K562 (cell line): Measurements from ENCODE around the gene PI16. TPM values are rescaled to one million over a fixed set of nuclear protein-coding genes. Genes with fewer than 3 reads are reported as not detected.
"Not testable (repeated sequence)": the region's sequence is repeated elsewhere in the genome, so short reads cannot be mapped to it uniquely, and the experiment has no call there.

Experiments
- ATAC-seq: fragments of 200-7000 bp; cut with Tn5 transposase; 3 replicates; pipeline ENCODE4 v1.9.1; 2020; ENCODE audit warnings: moderate library complexity
- BruUV-seq: library from RNA; stranded (reverse); fragments of 400-500 nt; replicated peaks from 2 replicates; lab custom pipeline; 2021; lab: Mats Ljungman, UMichigan
- CTCF ChIA-PET: fragments of 300-600 bp; formaldehyde crosslinking; extraction: SDS; loops from one replicate; lab custom pipeline; 2021; ENCODE audit warnings: low intra/inter-chr PET ratio; lab: Yijun Ruan, JAX
- POLR2A ChIA-PET: fragments of 300-600, 350-650 bp; sonication (Branson Sonifier 250); formaldehyde crosslinking; extraction: SDS; loops from one replicate; lab custom pipeline; 2021; ENCODE audit warnings: antibody characterized with exemption, inconsistent platforms; lab: Yijun Ruan, JAX
- DNase-seq, 4 experiments: peaks; one replicate each; pipeline versions ENCODE4 v3.0.0 to v3.0.0-alpha.2; 2011 to 2018; ENCODE audit warnings: low spot score in 3 of 4, mixed read lengths in 3 of 4; ENCODE audit errors: extremely low read depth in 1 of 4
- FAIRE-seq: peaks from 2 replicates; lab custom pipeline; 2011; peaks lifted over from hg19 to GRCh38; lab: Jason Lieb, UNC
- H2AFZ ChIP-seq: 2 replicates; pipeline ENCODE4 v1.6.0; 2011; ENCODE audit warnings: low read depth, low read length, control low read depth, inconsistent platforms
- H3K27ac ChIP-seq: fragments of 200-600 bp; 3 replicates; pipeline ENCODE4 v1.8.0; 2011; ENCODE audit warnings: low read depth, mild to moderate bottlenecking, control low read depth, inconsistent platforms, low read length, moderate library complexity, mixed read lengths; ENCODE audit errors: extremely low read depth
- H3K27me3 ChIP-seq, 2 experiments: fragments of 300-600 bp in 1 of 2; 2 replicates in 1 of 2; 3 replicates in 1 of 2; pipeline versions ENCODE4 v1.6.0 to v1.8.0; 2011; ENCODE audit warnings: inconsistent platforms in 2 of 2, low read length in 2 of 2, mild to moderate bottlenecking in 1 of 2, mixed read lengths in 1 of 2, moderate library complexity in 1 of 2; ENCODE audit not compliant: control insufficient read depth in 2 of 2, insufficient read depth in 2 of 2
- H3K36me3 ChIP-seq: fragments of 300-600 bp; 3 replicates; pipeline ENCODE4 v1.8.0; 2011; ENCODE audit warnings: mild to moderate bottlenecking, low read length, inconsistent platforms; ENCODE audit not compliant: control insufficient read depth, insufficient read depth
- H3K4me1 ChIP-seq, 2 experiments: fragments of 200-600 bp in 1 of 2; replicated peaks in 1 of 2; 2 replicates in 1 of 2; 3 replicates in 1 of 2; pipeline versions ENCODE4 v1.5.1 to v1.8.0; 2011; ENCODE audit warnings: inconsistent platforms in 2 of 2, low read length in 2 of 2, mild to moderate bottlenecking in 1 of 2, mixed read lengths in 1 of 2, moderate library complexity in 1 of 2; ENCODE audit not compliant: control insufficient read depth in 2 of 2, insufficient read depth in 2 of 2
- H3K4me2 ChIP-seq: 2 replicates; pipeline ENCODE4 v1.6.1; 2011; ENCODE audit warnings: low read length, control low read depth, inconsistent platforms, mixed read lengths; ENCODE audit not compliant: insufficient read depth
- H3K4me3 ChIP-seq: fragments of 200-600 bp; sonication (generic), shearing (Covaris generic); 2 replicates; pipeline ENCODE4 v1.5.1; 2016; ENCODE audit warnings: control low read depth, inconsistent platforms
- H3K79me2 ChIP-seq: fragments of 200-600 bp; 3 replicates; pipeline ENCODE4 v1.8.0; 2011; ENCODE audit warnings: low read length, inconsistent platforms; ENCODE audit not compliant: control insufficient read depth, insufficient read depth
- H3K9ac ChIP-seq, 2 experiments: 2 replicates each; pipeline versions ENCODE4 v1.6.0 to v1.6.1; 2011; ENCODE audit warnings: low read depth in 2 of 2, low read length in 2 of 2, control low read depth in 1 of 2, inconsistent platforms in 1 of 2, mild to moderate bottlenecking in 1 of 2, mixed read lengths in 1 of 2; ENCODE audit not compliant: insufficient read depth in 1 of 2
- H3K9me1 ChIP-seq: one replicate; pipeline ENCODE4 v1.6.0; 2011; ENCODE audit warnings: inconsistent platforms, mild to moderate bottlenecking, low read length, moderate library complexity; ENCODE audit not compliant: control insufficient read depth, insufficient read depth
- H3K9me3 ChIP-seq: replicated peaks from 2 replicates; pipeline ENCODE4 v1.5.1; 2011; ENCODE audit warnings: low read depth, low read length, inconsistent platforms; ENCODE audit not compliant: control insufficient read depth, insufficient read depth
- H4K20me1 ChIP-seq: replicated peaks from 2 replicates; pipeline ENCODE4 v1.6.1; 2011; ENCODE audit warnings: low read length, inconsistent platforms, mixed read lengths; ENCODE audit not compliant: control insufficient read depth, insufficient read depth
- ATF3 ChIP-seq, 2 experiments: fragments of 450-650 bp in 1 of 2; sonication (generic) in 1 of 2; formaldehyde crosslinking in 1 of 2; IDR thresholded peaks in 1 of 2; conservative IDR thresholded peaks in 1 of 2; 2 replicates each; pipeline versions ENCODE4 v1.6.1 to v1.8.1; 2016 to 2023; ENCODE audit warnings: mild to moderate bottlenecking in 2 of 2, moderate library complexity in 2 of 2, inconsistent platforms in 1 of 2, missing genetic modification reagents in 1 of 2
- WGBS: fragments of 100-300 bp; shearing (Covaris generic); methylation state at CpG from one replicate; pipeline ENCODE4 v1.1.6; 2016; ENCODE audit warnings: low coverage, mixed read lengths; ENCODE audit not compliant: insufficient coverage; ENCODE audit errors: missing lambda C conversion rate; 5-methylcytosine and 5-hydroxymethylcytosine counted together
- in situ Hi-C: fragments of 300-500 bp; cut with MboI; formaldehyde crosslinking; loops from 4 replicates; pipeline ENCODE4 v1.15.0; 2018; ENCODE audit warnings: inconsistent platforms, mixed read lengths
- intact Hi-C: fragments of 100-400 bp; cut with micrococcal nuclease; formaldehyde crosslinking; loops from 2 replicates; pipeline ENCODE4 v1.14.2; 2022
- polyA plus RNA-seq, 8 experiments: library from polyadenylated mRNA; depleted of rRNA in 4 of 8; stranded (reverse) in 5 of 8; unstranded in 3 of 8; fragments of >200 nt; fragmentation: Nextera tagmentation in 2 of 8; fragmentation: Illumina TruSeq in 1 of 8; extraction: Ambion mirVana in 2 of 8; extraction: Trizol in 1 of 8; gene quantifications; 2 replicates each; pipeline versions ENCODE4 v1.2.1 to v1.2.3, GENCODE V29; 2011 to 2014; ENCODE audit warnings: inconsistent platforms in 1 of 8, missing spikeins in 1 of 8
- total RNA-seq, 7 experiments: library from RNA; depleted of rRNA in 6 of 7; stranded (reverse); fragments of >200 nt in 6 of 7; fragmentation: Illumina TruSeq in 2 of 7; extraction: Trizol in 2 of 7; gene quantifications; 2 replicates each; pipeline versions ENCODE4 v1.2.1 to v1.2.3, GENCODE V29; 2011 to 2021; ENCODE audit warnings: low replicate concordance in 1 of 7

Gene PI16
- total and polyA plus RNA-seq, 9 of the 15 experiments (the other 6 are each of a cell fraction or from before 2014, with no cell fraction given), result 0.06 to 0.18 TPM; not detected in 7

DNA sequence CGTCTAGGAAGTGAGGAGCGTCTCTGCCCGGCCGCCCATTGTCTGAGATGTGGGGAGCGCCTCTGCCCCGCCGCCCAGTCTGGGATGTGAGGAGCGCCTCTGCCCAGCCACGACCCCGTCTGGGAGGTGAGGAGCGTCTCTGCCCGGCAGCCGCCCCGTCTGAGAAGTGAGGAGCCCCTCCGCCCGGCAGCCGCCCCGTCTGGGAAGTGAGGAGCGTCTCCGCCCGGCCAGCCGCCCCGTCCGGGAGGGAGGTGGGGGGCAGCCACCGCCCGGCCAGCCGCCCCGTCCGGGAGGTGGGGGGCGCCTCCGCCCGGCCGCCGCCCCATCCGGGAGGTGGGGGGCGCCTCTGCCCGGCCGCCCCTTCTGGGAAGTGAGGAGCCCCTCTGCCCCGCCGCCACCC lies 13.0 kb upstream of the PI16 start:
- H3K9me3 ChIP-seq, POLR2A ChIA-PET, DNase-seq, ATAC-seq, intact Hi-C loops, H3K4me1 ChIP-seq, in situ Hi-C loops, H4K20me1 ChIP-seq, H3K27ac ChIP-seq, H3K9ac ChIP-seq, CTCF ChIA-PET, H3K9me1 ChIP-seq, FAIRE-seq, H3K79me2 ChIP-seq, H2AFZ ChIP-seq, H3K4me3 ChIP-seq, H3K4me2 ChIP-seq, BruUV-seq, H3K36me3 ChIP-seq: not testable (repeated sequence)
- H3K27me3 ChIP-seq, result peaks cover 33 to 63% of the 10 kb centered on the region in 2 experiments
- 34% methylated on average over 16 of the region's 40 CpGs for WGBS

DNA sequence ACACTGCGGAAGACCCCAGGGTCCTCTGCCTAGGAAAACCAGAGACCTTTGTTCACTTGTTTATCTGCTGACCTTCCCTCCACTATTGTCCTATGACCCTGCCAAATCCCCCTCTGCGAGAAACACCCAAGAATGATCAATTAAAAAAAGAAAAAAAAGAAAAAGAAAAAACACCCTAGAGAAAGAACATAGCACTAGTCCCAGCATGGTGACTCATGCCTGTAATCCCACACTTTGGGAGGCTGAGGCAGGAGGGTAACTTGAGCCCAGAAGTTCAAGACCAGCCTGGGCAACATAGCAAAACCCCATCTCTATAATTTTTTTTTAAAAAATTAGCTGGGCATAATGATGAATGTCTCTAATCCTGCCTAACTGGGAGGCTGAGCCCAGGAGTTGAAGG lies 12.2 kb upstream of the PI16 start:
- 0% methylated on average over 1 of the region's 2 CpGs for WGBS

More for the DNA sequence above, 12.2 kb upstream of the PI16 start:
- H3K79me2 ChIP-seq; ATAC-seq; H2AFZ ChIP-seq; H3K4me2 ChIP-seq; CTCF ChIA-PET; H3K9me3 ChIP-seq; H4K20me1 ChIP-seq; FAIRE-seq; H3K9me1 ChIP-seq; BruUV-seq; in situ Hi-C loops; H3K27ac ChIP-seq; H3K9ac ChIP-seq; H3K4me3 ChIP-seq; H3K4me1 ChIP-seq; DNase-seq; intact Hi-C loops; H3K36me3 ChIP-seq; TF ChIP-seq ATF3 (CRISPR knock-in tag; conservative IDR thresholded peaks at IDR 0.05): not testable (repeated sequence)
- POLR2A ChIA-PET, result interaction anchor here (0.5 kb wide), 1 partner anchor 272 kb away, joined by 3 read pairs; no protein-coding TSS in a partner anchor
- TF ChIP-seq ATF3 (IDR thresholded peaks at IDR 0.05), result peak; percentile 42
- H3K27me3 ChIP-seq, result peaks cover 34 to 58% of the 10 kb centered on the region in 2 experiments
